T-helper 2 cell (primary cell): ENCODE data around the gene BCAS4.
A peak's percentile ranks its signal among the peaks of the same experiment; 100 is the strongest.
"Not testable (repeated sequence)": the region's sequence is repeated elsewhere in the genome, so short reads cannot be mapped to it uniquely, and the experiment has no call there.

Source experiments
- DNase-seq, 5 experiments: peaks; one replicate each; pipeline versions ENCODE4 v3.0.0 to v3.0.0-alpha.2; 2012 to 2022

BCAS4 gene

DNA sequence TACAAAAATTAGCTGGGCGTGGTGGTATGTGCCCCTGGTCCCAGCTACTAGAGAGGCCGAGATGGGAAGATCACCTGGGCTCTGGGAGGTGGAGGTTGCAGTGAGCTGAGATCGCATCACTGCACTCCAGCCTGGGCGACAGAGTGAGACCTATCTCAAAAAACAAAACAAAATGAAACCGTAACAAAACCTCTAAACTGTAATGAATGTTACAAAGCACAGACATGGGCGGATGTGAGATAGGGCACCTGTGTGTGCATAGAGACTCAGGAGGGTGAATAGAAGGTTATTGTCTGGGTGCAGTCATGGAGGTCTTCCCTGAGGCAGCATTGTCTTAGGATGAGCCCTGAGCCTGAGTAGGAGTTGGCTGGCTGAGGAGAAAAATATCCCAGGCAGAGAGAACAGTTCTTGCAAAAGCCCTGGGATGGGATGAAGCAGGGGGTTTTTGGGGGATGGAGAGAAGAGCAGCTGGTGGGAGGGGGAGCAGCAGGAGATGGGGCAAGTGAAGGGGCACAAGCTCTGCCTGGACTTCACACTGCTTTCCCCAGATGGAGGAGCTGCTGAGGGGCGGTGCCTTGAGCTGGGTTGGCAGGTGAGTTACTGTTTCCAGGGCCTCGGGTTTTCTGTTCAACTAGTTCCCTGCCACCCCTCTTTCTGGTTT lies 5.2 kb downstream of the BCAS4 start:
- DNase-seq = no peak

DNA sequence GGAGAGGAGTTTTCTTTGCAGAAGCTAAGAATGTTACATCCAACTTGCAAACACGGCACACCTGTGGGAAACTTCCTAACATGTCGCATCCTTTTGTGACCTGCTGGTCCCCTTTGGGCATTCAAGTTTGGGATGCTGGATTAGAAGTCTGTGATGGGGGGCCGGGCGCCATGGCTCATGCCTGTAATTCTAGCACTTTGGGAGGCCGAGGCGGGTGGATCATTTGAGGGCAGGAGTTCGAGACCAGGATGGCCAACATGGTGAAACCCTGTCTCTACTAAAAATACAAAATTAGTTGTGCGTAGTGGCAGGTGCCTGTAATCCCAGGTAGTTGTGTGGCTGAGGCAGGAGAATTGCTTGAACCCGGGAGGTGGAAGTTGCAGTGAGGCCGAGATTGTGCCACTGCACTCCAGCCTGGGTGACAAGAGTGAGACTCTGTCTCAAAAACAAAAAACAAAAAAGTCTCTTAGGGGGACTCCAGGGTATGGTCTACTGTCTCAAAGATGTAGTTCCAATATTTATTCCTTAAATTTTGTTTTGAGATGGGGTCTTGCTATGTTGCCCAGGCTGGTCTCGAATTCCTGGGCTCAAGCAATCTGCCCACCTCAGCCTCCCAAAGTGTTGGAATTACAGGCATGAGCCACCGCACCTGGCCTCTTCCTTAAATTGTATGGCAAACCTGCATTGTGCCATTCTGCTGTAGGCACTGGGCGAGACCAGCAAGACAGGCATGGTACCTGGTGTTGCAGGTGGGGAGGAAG lies 6.3 kb downstream of the BCAS4 start:
- DNase-seq = not testable (repeated sequence)

DNA sequence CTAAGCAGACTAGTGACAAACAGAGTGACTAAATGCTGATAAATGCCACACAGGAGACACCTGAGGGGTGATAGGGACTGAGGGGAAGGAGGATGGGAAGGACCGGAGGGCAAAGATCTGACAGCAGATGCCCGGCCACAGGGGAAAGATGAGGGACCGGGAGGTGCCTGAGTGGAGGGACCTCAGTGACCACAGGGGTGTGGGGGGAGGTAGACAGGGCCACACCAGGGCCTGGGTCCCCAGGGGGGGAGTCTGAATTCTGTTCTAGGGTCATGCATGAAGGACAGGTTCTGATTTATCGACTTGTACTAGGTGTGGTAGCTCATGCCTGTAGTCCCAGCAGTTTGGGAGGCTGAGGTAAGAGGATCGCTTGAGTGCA lies 6.9 kb downstream of the BCAS4 start:
- DNase-seq = no peak

DNA sequence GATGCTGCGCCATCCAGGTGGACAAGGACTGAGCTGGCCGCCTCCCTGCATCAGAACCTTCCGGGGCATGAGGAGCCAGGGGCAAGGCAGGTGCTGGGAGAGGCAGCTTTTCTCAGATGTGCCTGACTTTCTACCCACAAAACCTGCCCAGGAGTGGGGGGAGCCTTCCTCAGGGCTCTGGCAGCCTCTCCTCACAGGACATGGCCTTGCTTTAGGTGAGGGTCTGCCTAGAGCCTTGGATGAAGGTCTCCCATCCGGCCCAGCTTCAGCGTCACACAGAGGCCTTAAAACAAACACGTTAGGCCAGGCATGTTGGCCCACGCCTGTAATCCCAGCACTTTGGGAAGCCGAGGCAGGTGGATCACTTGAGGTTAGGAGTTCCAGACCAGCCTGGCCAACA lies 7.4 kb downstream of the BCAS4 start:
- no peak for DNase-seq

DNA sequence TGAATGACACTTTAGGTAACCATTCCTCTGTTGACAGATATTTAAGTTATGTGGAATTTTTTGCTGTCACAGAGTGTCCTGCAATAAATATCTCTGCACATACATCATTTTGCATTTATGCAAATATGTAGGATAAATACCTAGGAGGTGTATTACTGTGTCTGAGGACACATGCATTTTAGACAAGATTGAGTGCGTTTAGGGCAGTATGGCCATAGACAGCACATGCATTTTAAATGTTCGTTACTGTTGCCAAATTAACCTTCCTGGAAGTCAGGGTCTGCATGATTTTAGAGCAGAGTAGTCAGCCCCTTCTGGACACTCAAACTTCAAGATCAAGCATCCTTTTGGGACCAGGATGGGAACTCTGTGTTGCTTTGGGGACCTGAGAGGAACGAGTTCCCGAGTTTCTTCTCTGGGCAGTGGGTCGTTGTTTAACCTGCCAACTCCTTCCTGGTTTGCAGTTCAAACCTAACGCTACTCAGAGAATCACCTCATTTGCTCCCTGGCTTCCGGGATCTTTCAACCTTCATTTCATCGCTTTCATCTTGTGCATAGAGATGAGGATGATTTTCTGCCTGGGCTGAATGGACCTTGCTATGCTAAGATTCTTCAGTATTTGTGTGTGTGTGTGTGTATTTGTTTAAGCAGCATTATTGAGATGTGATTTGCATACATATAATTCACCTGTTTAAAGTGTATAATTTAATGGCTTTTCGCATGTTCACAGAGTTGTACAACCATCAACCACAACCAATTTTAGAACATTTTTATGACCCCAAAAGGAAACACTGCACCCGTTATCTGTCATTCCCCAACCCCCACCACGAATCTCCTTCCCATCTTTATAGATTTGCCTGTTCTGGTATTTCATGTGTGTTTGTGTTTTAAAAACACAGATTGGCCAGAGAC lies 9.8 kb downstream of the BCAS4 start:
- DNase-seq = peak in 2 of 5 experiments; percentile 16 to 70

DNA sequence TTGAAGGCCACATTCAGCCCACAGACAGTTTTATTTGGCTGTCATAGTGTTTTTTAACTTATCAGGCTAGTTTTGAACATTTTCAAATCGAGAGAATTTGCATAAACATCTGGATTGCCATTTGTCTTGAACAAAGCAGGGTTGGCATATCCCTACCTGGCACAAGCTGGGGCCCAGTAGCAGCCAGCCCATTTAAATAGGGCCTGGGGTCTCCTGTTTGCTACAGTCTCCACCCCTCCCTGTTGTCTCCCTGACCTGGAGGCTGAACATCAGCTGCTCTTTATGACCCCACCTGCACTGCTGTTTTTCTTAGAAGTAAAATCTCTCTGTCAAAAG lies 10.5 kb downstream of the BCAS4 start:
- no peak for DNase-seq

DNA sequence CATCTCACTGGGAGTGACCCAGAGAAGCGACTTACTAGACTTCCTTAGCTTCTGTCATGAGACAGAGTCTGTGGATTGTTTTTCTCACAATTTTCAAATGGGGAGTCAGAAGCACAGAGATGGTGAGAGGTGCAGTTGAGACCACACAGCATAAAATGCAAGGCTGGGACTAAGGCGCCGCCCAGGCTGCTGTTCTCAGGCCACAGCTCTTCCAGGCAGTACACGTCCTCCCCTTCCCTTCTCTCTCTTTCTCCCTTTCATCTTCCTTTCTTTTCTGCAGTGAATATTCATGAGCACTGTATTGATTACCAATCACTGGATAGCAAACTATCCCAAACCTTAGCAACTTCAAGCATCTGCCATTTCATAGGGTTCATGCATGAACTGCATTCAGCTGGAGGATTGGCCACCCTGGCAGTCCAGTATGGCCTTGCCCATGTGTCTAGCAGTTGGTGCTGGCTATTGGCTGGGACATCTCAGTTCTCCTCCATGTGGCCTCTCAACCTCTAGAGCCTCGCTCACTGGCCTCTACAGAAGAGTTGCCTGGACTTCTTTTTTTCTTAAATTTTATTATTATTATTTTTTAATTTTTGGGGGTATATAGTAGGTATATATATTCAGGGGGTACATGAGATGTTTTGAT lies 11.4 kb downstream of the BCAS4 start:
- no peak for DNase-seq

DNA sequence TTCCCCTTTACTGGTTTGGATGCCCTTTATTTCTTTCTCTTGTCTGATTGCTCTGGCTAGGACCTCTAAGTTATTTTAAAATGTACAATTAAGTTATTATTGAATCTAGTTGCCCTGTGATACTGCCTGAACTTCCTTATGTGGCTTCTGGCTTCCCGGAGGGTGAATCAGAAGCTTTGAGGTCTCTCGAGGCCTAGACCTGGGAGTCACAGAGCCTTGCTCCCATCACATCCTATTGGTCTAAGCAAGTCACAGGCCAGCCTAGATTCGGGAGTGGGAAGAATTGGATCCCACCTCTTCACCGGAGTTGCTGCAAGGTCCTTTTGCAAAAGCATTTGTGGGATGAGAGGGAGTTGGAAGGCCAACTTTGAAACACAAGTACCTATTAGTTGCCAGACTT lies 15.2 kb downstream of the BCAS4 start:
- no peak for DNase-seq

DNA sequence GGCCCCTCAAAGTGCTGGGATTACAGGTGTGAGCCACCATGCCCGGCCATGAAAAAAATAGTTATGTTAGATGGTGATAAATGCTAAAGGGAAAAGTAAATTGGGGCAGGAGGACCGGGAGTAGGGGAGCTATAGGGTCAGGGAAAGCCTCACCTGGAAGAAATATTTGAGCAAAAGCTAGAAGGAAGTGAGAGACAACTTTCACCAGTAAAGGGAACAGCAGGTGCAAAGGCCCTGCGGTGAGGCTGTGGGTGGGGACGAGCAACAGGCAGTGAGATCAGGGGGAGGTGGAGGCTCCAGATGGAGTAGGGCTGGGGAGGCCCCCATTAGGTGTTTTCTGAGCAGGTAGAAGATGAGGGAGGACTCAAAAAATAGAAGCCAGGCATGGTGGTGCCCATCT lies 16.0 kb downstream of the BCAS4 start:
- no peak for DNase-seq

DNA sequence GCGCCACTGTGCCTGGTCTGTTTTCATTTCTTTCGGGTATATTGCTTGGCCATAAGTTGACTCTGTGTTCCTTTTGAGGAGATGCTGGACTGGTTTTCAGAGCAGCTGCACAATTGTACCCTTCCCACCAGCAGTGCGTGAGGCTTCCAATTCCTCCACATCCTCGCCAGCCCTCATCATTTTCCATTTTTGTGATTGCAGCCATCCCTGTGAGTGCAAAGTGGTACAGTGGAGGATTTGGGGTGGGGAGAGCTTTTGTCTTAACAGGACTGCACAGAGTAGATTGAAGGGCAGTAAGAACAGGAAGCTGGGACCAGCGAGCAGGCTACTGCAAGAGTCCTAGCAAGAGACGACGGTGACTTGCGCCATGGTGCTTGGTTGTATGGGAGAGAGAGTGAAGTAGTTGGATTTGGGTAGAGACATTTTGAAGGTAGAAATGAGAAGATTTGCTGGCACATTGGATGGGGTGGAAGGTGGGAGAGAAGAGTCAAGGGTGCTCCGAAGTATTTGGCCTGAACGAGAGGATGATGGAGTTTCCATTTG lies 18.3 kb downstream of the BCAS4 start:
- DNase-seq = no peak

DNA sequence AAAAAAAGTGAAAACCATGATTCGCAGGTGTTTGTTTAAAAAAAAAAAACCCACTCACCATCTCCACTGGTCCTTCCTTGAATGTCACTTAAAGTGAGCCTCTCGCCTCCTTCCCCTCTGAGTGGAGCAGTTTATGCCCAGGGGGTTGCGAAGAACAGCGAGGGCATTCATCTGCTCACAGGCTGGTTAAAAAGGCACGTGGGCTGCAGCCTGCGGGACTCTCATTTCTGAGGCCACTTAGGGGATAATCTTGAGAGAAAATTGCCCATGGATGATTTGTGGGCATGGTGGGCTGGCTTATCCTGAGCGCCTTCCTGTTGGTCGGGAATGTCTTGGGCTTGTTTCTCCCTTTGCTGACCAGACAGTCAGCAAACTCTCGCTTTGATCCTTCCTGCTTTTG lies 18.9 kb downstream of the BCAS4 start:
- no peak for DNase-seq

DNA sequence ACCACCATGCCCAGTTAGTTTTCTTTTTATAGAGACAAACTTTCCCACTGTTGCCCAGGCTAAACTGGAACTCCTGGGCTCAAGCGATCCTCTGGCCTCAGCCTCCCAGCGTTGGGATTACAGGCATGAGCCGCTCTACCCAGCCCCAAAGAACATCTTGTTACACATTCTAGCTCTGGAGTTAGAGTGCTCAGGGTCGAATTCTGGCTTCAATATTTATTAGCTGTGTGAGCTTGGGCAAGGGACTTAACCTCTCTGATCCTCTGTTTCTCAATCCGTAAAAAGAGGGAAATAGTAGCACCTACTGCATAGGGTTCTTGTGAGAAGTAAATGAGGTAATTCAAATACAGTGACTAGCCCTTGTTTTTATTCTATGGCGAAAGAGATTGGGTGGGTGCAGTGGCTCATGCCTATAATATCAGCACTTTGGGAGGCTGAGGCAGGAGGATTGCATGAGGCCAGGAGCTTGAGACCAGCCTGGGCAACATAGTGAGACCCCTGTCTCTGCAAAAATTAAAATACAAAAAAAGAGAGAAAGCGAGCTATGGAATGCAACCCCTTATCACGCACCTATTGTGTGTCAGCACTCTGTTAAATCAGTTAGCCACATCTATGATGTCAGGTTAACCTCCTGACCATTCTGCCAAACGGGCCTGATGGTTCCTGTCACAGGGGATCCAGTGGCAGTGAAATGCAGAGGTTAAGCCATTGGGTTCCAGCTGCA lies 19.7 kb downstream of the BCAS4 start:
- DNase-seq = no peak

DNA sequence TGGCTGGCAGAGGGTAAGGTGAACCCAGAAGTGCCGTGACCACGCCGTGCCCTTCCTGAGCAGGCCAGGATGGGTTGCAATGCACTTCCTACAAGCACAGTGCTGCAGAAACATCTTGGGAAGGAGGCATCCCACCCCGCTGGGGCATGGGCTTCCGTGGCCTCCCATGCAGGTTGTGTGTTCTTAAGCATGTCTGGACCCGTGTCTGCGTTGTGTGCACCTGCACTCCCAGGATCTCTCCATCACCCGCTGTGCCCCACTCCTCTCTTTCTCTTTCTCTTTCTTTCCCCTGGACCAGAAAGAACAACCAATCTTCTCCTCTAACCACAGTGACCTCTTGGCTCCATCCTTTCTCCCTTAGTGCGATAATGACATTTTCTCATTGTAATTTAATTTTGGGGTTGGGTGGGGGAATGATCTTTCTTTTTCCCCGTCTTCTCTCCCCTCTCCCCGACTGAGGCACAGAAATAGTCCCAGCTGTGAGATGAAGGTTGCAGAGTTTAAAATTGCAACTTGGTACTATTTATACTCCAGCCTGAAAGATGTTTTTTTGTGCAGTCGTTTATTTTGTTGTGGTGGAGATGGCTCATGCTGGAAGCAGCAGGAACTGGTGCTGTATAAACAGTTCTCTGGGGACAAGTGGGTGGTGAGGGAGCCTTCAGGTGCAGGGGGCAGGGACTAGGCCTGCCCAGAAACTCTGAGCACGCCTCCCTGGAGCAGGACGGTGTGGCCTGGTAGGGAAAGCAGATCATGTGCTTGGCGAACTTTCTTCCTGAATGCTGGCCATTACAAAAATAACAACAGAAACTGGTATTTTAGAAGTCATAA lies 20.5 kb downstream of the BCAS4 start:
- DNase-seq = peak in 1 of 5 experiments; percentile 10

DNA sequence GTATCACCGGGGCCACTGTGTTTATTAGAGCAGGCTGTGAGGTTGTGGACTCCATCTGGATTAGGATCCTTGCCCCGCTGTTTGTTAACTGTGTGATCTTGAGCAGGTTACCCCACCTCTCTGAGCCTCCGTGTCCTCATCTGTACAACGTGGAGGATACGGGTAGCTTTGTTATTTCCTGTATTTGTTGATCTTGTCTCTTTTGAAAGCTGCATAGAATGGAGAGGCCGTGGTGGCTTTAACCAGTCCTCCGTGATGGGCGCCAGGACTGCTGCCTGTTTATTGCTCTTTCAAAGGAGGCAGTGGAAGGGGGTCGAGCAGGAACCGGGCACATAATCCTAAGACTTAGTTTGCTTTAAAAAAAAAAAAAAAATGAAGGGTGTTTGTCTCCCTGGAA lies 22.9 kb downstream of the BCAS4 start:
- DNase-seq = peak in 1 of 5 experiments; percentile 42

DNA sequence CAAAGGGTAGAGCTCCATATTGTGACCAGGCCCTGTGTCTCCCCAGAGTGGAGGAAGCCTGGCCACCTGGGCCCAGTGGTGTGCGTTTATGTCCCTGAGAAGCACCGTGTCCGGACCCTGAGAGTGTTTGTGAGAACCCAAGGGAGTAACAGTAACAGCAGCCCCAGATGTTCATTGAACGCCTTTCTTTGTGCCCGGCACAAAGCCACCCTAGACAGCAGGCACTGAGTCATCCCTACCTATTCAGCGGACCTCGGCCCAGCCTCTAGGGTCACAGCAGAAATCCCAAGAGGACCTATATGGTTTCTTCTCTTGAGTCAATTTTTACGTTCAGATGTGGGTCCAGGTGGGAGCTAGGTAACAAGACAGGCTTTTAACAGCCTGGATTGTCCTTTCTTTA lies 24.5 kb downstream of the BCAS4 start:
- no peak for DNase-seq

DNA sequence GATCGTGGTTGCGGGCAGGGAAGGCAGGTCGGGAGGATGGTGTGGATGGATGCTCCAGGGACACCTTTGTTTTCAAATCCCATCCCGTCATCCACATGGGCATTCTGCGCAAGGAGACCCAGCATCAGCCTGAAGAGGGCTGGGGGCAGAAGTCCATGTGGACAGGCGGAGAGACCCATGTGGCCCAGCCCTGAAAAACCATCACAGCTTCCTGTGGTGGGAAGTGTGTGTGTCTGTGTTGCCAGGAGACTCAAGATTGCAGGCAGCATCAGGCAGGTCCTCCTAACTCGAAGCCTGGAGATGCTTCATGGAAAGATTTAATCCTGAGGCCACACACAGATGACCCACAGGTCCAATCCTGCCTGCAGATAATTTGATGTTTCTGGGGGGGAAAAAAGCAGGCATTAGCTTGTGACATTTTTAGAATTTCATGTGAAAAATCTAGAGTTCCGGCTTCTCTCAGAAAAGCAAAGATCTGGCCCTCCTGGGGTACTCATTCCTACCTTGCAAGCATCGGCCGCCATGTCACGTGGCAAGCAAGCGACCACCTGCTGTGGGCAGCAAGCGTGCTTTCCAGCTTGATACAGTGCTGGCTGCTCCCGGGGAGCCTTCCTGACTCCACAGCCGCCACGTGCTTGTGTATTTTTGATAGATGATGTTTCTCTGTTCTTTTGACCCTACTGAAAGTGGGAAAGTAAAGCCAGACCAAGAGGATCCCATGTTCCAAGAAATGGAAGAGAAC lies 25.8 kb downstream of the BCAS4 start:
- no peak for DNase-seq

DNA sequence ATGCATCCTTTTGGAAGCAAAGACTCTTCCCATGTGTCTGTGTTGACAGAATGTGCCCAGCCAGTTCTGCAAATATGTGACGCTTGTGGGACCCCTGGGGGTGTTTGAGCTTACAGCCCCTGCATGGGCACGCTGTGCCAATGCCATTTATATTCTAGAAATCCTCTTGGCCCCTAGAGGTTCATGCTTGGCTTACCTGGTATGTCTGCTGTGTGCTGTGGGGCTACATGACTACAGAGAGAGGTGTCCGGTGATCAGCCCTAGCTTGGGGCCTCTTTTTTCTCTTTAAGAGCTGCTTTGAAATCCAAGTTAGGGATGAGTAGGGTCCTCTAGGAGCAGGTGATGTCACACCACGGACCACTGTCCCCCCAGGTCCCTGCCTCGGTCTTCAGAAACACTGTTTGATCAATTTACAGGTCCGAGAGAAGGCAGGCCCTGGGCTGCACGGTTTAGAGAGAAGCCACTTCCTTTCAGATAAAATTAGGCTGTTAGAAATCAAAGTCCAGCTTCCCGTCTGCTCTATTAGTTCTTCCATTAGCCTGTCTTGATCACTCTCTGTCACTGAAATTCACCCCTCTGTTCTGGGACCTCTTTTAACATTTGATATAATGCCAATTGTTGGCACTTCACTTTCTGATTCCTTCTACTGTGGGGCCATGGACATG lies 26.5 kb downstream of the BCAS4 start:
- DNase-seq = no peak

DNA sequence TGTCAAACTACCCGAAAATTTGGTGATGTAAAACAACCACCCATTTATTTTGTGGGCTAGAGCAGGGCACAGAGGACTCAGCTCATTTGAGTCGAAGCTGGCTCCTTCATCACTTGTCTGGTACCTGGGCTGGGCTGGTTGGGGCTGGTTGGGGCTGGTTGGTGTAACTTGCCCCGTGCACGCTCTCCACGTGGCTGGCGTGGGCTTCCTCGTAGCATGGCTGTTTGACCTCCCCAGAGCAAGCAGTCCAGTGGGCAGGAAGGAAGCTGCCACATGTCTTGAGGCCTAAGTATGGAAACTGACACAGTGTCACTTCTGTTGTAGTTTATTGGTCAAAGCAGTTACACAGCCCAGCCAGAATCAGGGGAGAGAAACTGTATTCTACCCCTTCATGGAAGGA lies 27.1 kb downstream of the BCAS4 start:
- DNase-seq = no peak

DNA sequence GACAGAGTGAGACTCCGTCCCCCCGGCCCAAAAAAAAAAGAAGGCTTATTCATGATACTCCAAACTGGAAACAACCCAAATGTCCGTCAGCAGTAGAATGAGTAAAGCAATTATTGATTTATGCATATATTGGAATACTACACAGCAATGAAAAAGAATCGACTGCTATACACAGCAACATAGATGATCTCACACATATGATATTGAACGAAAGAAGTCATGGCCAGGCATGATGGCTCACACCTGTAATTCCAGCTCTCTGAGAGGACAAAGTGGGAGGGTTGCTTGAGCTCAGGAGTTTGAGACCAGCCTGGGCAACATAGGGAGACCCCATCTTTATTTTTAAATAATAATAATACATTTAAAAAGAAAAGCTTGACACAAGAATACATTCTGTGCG lies 28.5 kb downstream of the BCAS4 start:
- DNase-seq = no peak

DNA sequence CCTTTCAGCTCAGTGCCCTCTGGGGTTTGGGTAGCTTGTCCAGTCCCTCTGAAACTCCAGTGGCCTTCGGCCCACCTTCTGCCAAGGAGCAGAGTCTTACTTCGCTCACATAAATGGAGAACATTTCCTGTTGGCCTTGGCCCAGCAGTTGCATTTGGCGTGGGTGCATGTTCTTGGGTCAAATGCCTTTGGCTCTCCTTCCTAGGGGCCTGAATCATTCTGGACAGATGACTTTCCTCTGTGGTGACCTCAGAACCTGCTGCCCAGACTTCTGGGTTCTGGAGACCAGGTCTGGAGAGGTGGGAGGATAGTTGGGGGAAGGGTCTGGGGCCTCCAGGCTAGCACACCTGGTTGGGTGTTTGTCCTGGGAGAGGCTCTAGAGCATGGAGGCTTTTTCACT lies 29.3 kb downstream of the BCAS4 start:
- DNase-seq = no peak
